K562 (cell line): Measurements from ENCODE around the gene DNAJC25. TPM values are rescaled to one million over a fixed set of nuclear protein-coding genes. Genes with fewer than 3 reads are reported as not detected.
A peak's percentile ranks its signal among the peaks of the same experiment; 100 is the strongest.

Experiments
- ARID2 ChIP-seq: fragments of 450-650 bp; IDR thresholded peaks from 2 replicates; pipeline ENCODE4 v1.6.1; 2017; ENCODE audit warnings: antibody characterized with exemption, mild to moderate bottlenecking
- BRF1 ChIP-seq: IDR thresholded peaks from 3 replicates; pipeline ENCODE4 v1.6.1; 2011; ENCODE audit warnings: borderline replicate concordance, mild to moderate bottlenecking; ENCODE audit not compliant: insufficient read length; ENCODE audit errors: extremely low read depth
- CBX3 ChIP-seq, 2 experiments: IDR thresholded peaks; 1 replicate in 1 of 2; 2 replicates in 1 of 2; pipeline ENCODE4 v1.6.1; 2012; ENCODE audit warnings: inconsistent platforms in 2 of 2, low read length in 2 of 2, borderline replicate concordance in 1 of 2, control low read depth in 1 of 2
- CC2D1A ChIP-seq: fragments of 450-650 bp; IDR thresholded peaks from 2 replicates; pipeline ENCODE4 v1.6.1; 2017; ENCODE audit warnings: mild to moderate bottlenecking
- ERF ChIP-seq: fragments of 450-650 bp; formaldehyde crosslinking; IDR thresholded peaks from 2 replicates; pipeline ENCODE4 v1.4.0; 2020; ENCODE audit warnings: mild to moderate bottlenecking, mixed read lengths
- HNRNPL ChIP-seq: fragments of 200-400 bp; formaldehyde crosslinking; IDR thresholded peaks from 2 replicates; pipeline ENCODE4 v1.6.1; 2017; ENCODE audit warnings: low read depth, mild to moderate bottlenecking, low read length
- MAZ ChIP-seq, 2 experiments: fragments of 450-650 bp in 1 of 2; sonication (generic) in 1 of 2; formaldehyde crosslinking; IDR thresholded peaks in 1 of 2; conservative IDR thresholded peaks in 1 of 2; 2 replicates each; pipeline versions ENCODE4 v1.4.0 to v1.5.0; 2020; ENCODE audit warnings: mild to moderate bottlenecking in 1 of 2, missing genetic modification reagents in 1 of 2
- STAG1 ChIP-seq: sonication (generic); formaldehyde crosslinking; IDR thresholded peaks from 2 replicates; pipeline ENCODE4 v1.5.0; 2020; ENCODE audit warnings: missing genetic modification reagents, borderline replicate concordance
- XRCC3 ChIP-seq: fragments of 450-650 bp; IDR thresholded peaks from 2 replicates; pipeline ENCODE4 v1.6.1; 2017; ENCODE audit warnings: mild to moderate bottlenecking, moderate library complexity
- ZNF263 ChIP-seq: sonication (generic); formaldehyde crosslinking; IDR thresholded peaks from 2 replicates; pipeline ENCODE4 v1.8.0; 2022; ENCODE audit warnings: mild to moderate bottlenecking, missing genetic modification reagents, borderline replicate concordance
- polyA plus RNA-seq, 8 experiments: library from polyadenylated mRNA; depleted of rRNA in 4 of 8; stranded (reverse) in 5 of 8; unstranded in 3 of 8; fragments of >200 nt; fragmentation: Nextera tagmentation in 2 of 8; fragmentation: Illumina TruSeq in 1 of 8; extraction: Ambion mirVana in 2 of 8; extraction: Trizol in 1 of 8; gene quantifications; 2 replicates each; pipeline versions ENCODE4 v1.2.1 to v1.2.3, GENCODE V29; 2011 to 2014; ENCODE audit warnings: inconsistent platforms in 1 of 8, missing spikeins in 1 of 8
- total RNA-seq, 7 experiments: library from RNA; depleted of rRNA in 6 of 7; stranded (reverse); fragments of >200 nt in 6 of 7; fragmentation: Illumina TruSeq in 2 of 7; extraction: Trizol in 2 of 7; gene quantifications; 2 replicates each; pipeline versions ENCODE4 v1.2.1 to v1.2.3, GENCODE V29; 2011 to 2021; ENCODE audit warnings: low replicate concordance in 1 of 7
- TF ChIP-seq, protein P1 (sequence below), 3 experiments: IDR thresholded peaks in 2 of 3; conservative IDR thresholded peaks in 1 of 3; 2 replicates each; pipeline ENCODE4 v1.5.1; 2011 to 2012; ENCODE audit warnings: low read length in 3 of 3, mild to moderate bottlenecking in 3 of 3, control low read depth in 2 of 3, improper control_type of control experiment in 1 of 3, inconsistent platforms in 1 of 3, low read depth in 1 of 3, mixed read lengths in 1 of 3, moderate library complexity in 1 of 3; ENCODE audit not compliant: insufficient read depth in 2 of 3

Gene DNAJC25
- total and polyA plus RNA-seq, 9 of the 15 experiments (the other 6 are each of a cell fraction or from before 2014, with no cell fraction given): 3.7 to 11.2 (median 7.1) TPM

DNA sequence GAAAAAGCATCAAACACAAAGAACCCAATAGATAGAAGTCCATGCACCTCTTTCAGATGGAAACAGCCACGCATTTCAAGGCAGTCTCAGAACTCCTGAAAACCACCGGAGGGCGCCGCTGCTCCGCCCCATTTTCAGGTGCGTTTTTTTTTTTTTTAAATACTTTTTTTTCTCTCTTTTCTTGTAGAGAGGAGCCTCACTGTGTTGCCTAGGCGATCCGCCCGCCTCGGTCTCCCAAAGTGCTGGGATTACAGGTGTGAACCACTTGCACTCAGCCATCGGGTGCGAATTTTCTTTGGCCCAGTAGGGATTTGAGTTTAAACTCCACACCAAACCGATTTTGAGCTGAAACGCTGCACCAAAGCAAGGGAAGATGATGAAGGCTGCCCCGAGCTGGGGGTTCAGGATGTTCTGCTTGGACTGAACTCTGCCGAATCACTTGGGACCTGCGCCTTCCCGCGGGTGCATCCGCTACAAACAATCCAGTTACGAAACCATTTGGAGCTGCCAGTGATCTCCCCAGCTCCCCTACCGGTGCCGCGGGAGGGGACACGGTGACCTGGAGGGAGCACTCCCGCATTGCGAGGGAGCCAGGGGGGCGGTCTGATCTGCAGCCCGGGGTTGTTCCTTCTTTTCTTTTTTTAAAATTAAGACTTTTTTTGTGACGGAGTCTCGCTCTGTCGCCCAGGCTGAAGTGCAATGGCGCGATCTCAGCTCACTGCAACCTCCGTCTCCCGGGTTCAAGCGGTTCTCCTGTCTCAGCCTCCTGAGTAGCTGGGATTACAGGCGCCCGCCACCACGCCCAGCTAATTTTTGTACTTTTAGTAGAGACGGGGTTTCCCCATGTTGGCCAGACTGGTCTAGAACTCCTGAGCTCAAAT, 33.0 kb upstream of the DNAJC25 start (continued):
- 0 out of 2 replicates have a peak, but pooled peaks have one; percentile 42 for TF ChIP-seq ARID2
- TF ChIP-seq CBX3 (IDR thresholded peaks at IDR 0.05; ENCODE audit: borderline replicate concordance in 1 of 2, low read length in 2 of 2): no peak
- no peak for TF ChIP-seq BRF1
- TF ChIP-seq XRCC3: no peak
- TF ChIP-seq, protein P1, sequence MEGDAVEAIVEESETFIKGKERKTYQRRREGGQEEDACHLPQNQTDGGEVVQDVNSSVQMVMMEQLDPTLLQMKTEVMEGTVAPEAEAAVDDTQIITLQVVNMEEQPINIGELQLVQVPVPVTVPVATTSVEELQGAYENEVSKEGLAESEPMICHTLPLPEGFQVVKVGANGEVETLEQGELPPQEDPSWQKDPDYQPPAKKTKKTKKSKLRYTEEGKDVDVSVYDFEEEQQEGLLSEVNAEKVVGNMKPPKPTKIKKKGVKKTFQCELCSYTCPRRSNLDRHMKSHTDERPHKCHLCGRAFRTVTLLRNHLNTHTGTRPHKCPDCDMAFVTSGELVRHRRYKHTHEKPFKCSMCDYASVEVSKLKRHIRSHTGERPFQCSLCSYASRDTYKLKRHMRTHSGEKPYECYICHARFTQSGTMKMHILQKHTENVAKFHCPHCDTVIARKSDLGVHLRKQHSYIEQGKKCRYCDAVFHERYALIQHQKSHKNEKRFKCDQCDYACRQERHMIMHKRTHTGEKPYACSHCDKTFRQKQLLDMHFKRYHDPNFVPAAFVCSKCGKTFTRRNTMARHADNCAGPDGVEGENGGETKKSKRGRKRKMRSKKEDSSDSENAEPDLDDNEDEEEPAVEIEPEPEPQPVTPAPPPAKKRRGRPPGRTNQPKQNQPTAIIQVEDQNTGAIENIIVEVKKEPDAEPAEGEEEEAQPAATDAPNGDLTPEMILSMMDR (IDR thresholded peaks at IDR 0.05 in 2 of 3, conservative IDR thresholded peaks at IDR 0.05 in 1 of 3; ENCODE audit: insufficient read depth in 2 of 3, low read depth in 1 of 3, low read length in 3 of 3): peak; percentile 77 to 84 (median 78)
- TF ChIP-seq STAG1 (CRISPR knock-in tag): peak; percentile 43; the same call in 1 of the 2 replicates
- peak; percentile 53; the same call in 1 of the 2 replicates for TF ChIP-seq CC2D1A
- no peak for TF ChIP-seq ERF
- TF ChIP-seq HNRNPL: no peak
- peak; percentile 87 for TF ChIP-seq ZNF263 (CRISPR knock-in tag)
- TF ChIP-seq MAZ (CRISPR knock-in tag; conservative IDR thresholded peaks at IDR 0.05 in 1 of 2, IDR thresholded peaks at IDR 0.05 in 1 of 2): peak in 1 of 2 experiments; percentile 12; a peak in 1 of 4 replicates
